Activated T-cell treated with anti-CD3 and anti-CD28 coated beads for 4 hours (primary cell): ENCODE measurements around the gene GRB10.

ENCODE experiments used
- DNase-seq: peaks from one replicate; pipeline ENCODE4 v3.0.0-alpha.2; 2020

GRB10 gene

DNA sequence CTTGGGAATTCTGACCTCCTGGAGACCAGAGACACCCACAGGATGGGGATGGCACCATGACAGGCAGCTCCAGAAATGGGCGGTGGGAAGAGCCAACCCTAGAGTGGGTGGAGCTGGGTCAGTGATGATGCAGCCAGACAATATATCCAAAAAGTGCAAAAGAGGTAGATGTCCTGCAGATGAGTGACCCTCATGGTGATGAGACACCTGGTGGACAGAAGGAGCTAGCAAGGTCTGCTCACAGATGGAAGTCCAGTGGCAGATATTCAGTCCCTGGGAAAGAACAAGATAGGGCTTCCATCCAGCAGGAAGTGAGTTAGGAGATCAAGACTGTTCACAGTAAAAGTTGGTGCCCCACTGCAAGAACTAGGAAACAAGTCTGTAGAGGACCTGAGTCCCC, 19.2 kb upstream of the GRB10 start:
- DNase-seq, result no peak

DNA sequence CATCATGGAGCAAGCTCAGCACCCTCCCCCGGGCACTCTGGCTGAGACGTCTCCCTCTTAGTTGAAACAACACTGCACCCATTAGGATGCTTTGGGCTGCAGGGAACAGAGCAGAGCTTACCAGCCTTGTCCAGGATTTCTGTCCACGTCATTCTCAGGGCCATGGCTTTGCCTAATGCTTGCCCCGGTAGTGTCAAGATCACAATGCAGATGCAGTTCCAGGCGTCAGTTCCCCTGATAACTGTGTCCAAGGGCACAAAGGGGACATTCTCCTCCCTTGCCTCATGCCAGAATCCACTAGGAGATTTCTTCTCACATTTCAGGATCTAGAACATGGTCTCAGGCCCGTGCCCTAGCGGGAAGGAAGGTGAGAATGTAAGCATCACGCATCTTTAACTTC, 17.2 kb upstream of the GRB10 start:
- DNase-seq, result no peak

- no peak for DNase-seq
Observed at GRCh38 chr7:50798126-50798525, 15.4 kb upstream of the GRB10 start.

DNA sequence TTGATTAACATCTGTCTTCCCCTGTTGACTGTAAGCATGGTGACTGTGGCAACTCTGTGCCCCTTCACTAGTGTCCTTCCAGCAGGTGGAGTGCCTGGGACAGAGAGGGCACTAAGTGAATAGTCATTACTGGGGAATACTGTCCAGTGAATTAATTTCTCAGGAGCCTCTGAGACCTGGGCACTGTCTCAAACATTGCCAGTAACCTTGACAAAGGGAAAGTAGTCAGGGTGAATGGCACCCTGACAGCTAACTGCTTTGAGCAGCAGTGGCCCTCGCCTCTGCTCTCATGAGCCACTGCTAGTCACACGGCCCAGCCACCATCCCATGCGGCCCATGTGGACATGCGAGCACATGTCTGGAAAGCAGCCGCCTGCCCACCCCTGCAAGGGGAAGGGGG, 13.1 kb upstream of the GRB10 start:
- DNase-seq, result no peak

GRCh38 chr7:50795253-50795652, 12.6 kb upstream of the GRB10 start:
- no peak for DNase-seq

- DNase-seq, result no peak
Observed at GRCh38 chr7:50793947-50794570, 11.4 kb upstream of the GRB10 start.

GRCh38 chr7:50793120-50793946, 10.6 kb upstream of the GRB10 start:
- DNase-seq, result peak; percentile 15

- no peak for DNase-seq
Observed at GRCh38 chr7:50792342-50793119, 9.8 kb upstream of the GRB10 start.

- DNase-seq, result no peak
Observed at GRCh38 chr7:50791938-50792341, 9.2 kb upstream of the GRB10 start.

DNA sequence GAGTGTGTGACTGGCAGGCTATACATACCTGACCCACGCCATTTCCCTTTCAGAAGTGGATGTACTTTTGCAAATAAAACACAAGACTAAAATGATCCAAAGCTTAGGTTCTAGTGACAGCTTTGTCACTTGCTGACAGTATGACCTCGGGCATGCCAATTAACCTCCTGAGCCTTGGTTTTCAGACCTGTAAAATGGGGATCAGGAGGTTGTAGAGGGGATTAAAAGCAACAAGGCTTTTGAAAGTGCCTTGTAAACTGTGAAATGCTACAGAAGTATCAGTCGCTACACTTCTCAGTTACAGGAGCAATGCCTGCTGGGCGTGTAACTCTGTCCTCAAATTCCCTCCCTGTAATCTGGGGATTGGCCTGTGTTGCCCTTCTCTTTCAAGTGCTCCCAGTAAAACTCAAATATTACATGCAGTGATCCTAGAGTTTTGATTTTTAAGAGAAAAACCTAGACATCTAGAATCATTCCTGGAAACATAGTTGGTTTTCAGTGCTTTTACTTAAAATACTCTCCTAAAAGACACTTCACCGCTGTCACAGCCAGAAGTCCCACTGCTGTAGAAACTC, 8.8 kb upstream of the GRB10 start:
- DNase-seq, result no peak

GRCh38 chr7:50790381-50790780, 7.7 kb upstream of the GRB10 start:
- DNase-seq, result no peak

- DNase-seq, result no peak
Observed at GRCh38 chr7:50788382-50788781, 5.7 kb upstream of the GRB10 start.

- no peak for DNase-seq
Observed at GRCh38 chr7:50787825-50788224, 5.1 kb upstream of the GRB10 start.

- no peak for DNase-seq
Observed at GRCh38 chr7:50785346-50785745, 2.6 kb upstream of the GRB10 start.

DNA sequence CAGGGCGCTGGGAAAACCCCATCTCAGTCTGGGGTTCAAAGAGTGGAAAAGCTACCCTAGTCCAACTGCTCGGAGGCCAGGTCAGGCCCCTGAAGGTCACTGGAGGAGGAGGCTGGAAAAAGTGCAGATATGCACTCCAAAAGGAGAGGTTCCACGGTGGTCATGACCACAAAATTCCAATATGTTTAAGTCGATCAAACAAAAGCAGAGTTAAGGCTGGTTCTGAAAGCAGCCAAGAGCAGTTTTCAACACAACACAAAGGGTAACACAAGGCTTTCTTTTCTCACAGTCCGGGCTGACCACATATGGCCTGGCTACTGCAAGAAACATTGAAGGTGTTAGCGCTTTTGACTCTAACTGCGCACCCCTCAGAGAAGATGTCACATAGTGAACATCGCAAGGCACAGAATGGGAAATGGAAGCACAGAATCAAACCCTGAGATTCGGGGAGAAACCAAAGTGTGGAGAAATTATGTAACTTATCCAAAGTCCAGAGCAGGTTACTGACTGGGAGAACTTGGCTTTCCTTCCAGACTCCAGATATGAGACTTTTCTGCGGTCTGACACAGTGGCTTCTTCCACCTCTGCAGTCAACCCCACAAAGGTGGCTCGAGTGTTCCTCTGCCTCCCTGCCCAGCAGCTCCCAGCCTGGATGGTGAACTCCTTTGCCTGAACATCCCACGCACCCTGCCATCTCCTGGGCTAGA, 1.3 kb upstream of the GRB10 start:
- no peak for DNase-seq

DNA sequence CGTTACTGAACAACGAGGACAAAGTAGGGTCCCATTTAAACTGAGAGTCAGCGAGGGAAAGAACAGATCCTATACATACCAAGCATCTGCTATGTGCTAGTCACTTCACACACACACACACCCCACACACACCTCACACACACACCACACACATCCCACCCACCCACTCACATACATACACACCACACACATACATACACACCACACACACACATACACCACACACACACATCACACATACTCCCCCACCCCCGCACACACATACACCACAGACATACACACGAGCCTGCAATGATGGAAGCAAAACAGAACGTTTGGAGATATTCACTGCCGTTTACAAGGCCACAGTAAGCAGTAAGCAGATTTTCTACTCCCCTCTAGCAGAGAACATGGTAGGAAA, 607 bp upstream of the GRB10 start:
- no peak for DNase-seq

GRCh38 chr7:50781381-50782293, 1.1 kb downstream of the GRB10 start:
- no peak for DNase-seq

GRCh38 chr7:50780436-50780835, 2.3 kb downstream of the GRB10 start:
- no peak for DNase-seq

- no peak for DNase-seq
Observed at GRCh38 chr7:50779427-50779826, 3.3 kb downstream of the GRB10 start.

- DNase-seq, result no peak
Observed at GRCh38 chr7:50778189-50778588, 4.5 kb downstream of the GRB10 start.

DNA sequence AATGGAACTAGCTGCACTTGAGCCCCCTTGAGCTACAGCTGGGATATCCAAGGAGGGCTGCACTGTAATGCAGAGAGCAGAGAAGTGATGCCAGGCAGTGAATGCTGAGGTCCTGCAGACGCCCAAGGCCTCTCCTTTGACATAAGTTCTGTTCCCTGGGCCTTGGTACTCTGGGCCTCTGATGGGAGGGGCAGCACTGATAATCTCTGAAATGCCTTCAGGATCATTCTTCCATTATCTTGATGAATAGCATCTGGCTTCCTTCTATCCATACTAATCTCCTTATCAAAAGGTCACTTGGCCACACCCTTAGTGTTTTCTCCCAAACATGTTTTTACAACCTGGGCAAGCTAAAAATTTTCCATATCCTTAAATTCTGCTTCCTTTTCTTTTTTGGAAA, 6.9 kb downstream of the GRB10 start:
- DNase-seq, result no peak

- DNase-seq, result no peak
Observed at GRCh38 chr7:50775231-50775630, 7.5 kb downstream of the GRB10 start.
